Loucy (cell line): Measurements from ENCODE around the gene PHF19.

Experiments
- EZH2phosphoT487 ChIP-seq: fragments of 200-600 bp; IDR thresholded peaks from 2 replicates; pipeline ENCODE4 v1.6.1; 2018; ENCODE audit warnings: antibody characterized with exemption, mild to moderate bottlenecking, moderate library complexity, borderline replicate concordance
- TF ChIP-seq, protein P1 (sequence below): fragments of 200-600 bp; sonication (generic); conservative IDR thresholded peaks from 2 replicates; pipeline ENCODE4 v1.5.1; 2014; ENCODE audit warnings: mild to moderate bottlenecking, antibody characterized with exemption, low read length

GRCh38 chr9:120894321-120895148 lies 17.5 kb upstream of the PHF19 start:
- TF ChIP-seq, protein P1, sequence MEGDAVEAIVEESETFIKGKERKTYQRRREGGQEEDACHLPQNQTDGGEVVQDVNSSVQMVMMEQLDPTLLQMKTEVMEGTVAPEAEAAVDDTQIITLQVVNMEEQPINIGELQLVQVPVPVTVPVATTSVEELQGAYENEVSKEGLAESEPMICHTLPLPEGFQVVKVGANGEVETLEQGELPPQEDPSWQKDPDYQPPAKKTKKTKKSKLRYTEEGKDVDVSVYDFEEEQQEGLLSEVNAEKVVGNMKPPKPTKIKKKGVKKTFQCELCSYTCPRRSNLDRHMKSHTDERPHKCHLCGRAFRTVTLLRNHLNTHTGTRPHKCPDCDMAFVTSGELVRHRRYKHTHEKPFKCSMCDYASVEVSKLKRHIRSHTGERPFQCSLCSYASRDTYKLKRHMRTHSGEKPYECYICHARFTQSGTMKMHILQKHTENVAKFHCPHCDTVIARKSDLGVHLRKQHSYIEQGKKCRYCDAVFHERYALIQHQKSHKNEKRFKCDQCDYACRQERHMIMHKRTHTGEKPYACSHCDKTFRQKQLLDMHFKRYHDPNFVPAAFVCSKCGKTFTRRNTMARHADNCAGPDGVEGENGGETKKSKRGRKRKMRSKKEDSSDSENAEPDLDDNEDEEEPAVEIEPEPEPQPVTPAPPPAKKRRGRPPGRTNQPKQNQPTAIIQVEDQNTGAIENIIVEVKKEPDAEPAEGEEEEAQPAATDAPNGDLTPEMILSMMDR, result no peak
- no peak for TF ChIP-seq EZH2phosphoT487
